WTC11 (cell line): ENCODE results near the gene NFXL1. TPM values are rescaled to one million over a fixed set of nuclear protein-coding genes. Genes with fewer than 3 reads are reported as not detected.
"Not testable (repeated sequence)": the region's sequence is repeated elsewhere in the genome, so short reads cannot be mapped to it uniquely, and the experiment has no call there.

ENCODE experiments used
- ATAC-seq: fragments of 200-7000 bp; cut with Tn5 transposase; 2 replicates; pipeline ENCODE4 v1.10.0; 2021; ENCODE audit warnings: mild to moderate bottlenecking, moderate library complexity
- CTCF ChIA-PET: fragments of 300-600 bp; sonication (Branson Sonifier 250); formaldehyde crosslinking; loops from one replicate; lab custom pipeline; 2021; ENCODE audit warnings: antibody characterized with exemption; lab: Charles Lee
- POLR2A ChIA-PET: fragments of 350-600 bp; sonication (Branson Sonifier 250); formaldehyde crosslinking; loops from one replicate; lab custom pipeline; 2021; ENCODE audit warnings: antibody characterized with exemption; lab: Charles Lee
- DNase-seq: peaks from one replicate; pipeline ENCODE4 v3.0.0; 2021; ENCODE audit warnings: low spot score
- H3K27ac Mint-ChIP-seq: 2 replicates; pipeline ENCODE4 v1.8.0; 2021; ENCODE audit warnings: mixed read lengths
- H3K27me3 Mint-ChIP-seq: 2 replicates; pipeline ENCODE4 v1.8.0; 2021; ENCODE audit warnings: low read depth, mild to moderate bottlenecking, moderate library complexity, mixed read lengths
- H3K36me3 Mint-ChIP-seq: 2 replicates; pipeline ENCODE4 v1.8.0; 2021; ENCODE audit warnings: mixed read lengths
- H3K4me1 Mint-ChIP-seq: 2 replicates; pipeline ENCODE4 v1.8.0; 2022; ENCODE audit warnings: mixed read lengths
- H3K4me3 Mint-ChIP-seq: 2 replicates; pipeline ENCODE4 v1.8.0; 2021; ENCODE audit warnings: mild to moderate bottlenecking, moderate library complexity, mixed read lengths
- H3K9me3 Mint-ChIP-seq: 2 replicates; pipeline ENCODE4 v1.8.0; 2021; ENCODE audit warnings: mixed read lengths
- IRF2 ChIP-seq: sonication (generic); formaldehyde crosslinking; IDR thresholded peaks from 2 replicates; pipeline ENCODE4 v1.8.0; 2022; ENCODE audit warnings: low read depth, missing genetic modification reagents, borderline replicate concordance
- SMAD3 ChIP-seq: sonication (generic); formaldehyde crosslinking; IDR thresholded peaks from 2 replicates; pipeline ENCODE4 v1.8.0; 2022; ENCODE audit warnings: missing genetic modification reagents, mild to moderate bottlenecking, borderline replicate concordance
- SOX15 ChIP-seq: fragments of 250-450 bp; sonication (Bioruptor Pico); IDR thresholded peaks from 2 replicates; pipeline ENCODE4 v1.9.0; 2021; ENCODE audit warnings: mild to moderate bottlenecking
- TEAD4 ChIP-seq: sonication (generic); formaldehyde crosslinking; IDR thresholded peaks from 2 replicates; pipeline ENCODE4 v1.8.0; 2022; ENCODE audit warnings: mild to moderate bottlenecking, missing genetic modification reagents
- total RNA-seq: library from RNA; stranded (reverse); gene quantifications from 3 replicates; pipeline ENCODE4 v1.2.3, GENCODE V29; 2021
- TF ChIP-seq, protein P1 (sequence below): fragments of 200-600 bp; IDR thresholded peaks from 2 replicates; pipeline ENCODE4 v1.8.0; 2022; ENCODE audit warnings: antibody characterized with exemption
- TF ChIP-seq, protein P2 (sequence below): sonication (generic); formaldehyde crosslinking; conservative IDR thresholded peaks from 2 replicates; pipeline ENCODE4 v1.8.1; 2023; ENCODE audit warnings: mild to moderate bottlenecking, low read depth, missing genetic modification reagents, moderate library complexity
- TF ChIP-seq, protein P3 (sequence below): sonication (generic); formaldehyde crosslinking; conservative IDR thresholded peaks from 2 replicates; pipeline ENCODE4 v1.8.1; 2022; ENCODE audit warnings: mild to moderate bottlenecking, missing genetic modification reagents
- TF ChIP-seq, protein P4 (sequence below): sonication (generic); formaldehyde crosslinking; IDR thresholded peaks from 2 replicates; pipeline ENCODE4 v1.8.1; 2022; ENCODE audit warnings: low read depth, mild to moderate bottlenecking, moderate library complexity, missing genetic modification reagents, borderline replicate concordance

The NFXL1 gene
- total RNA-seq, 1 experiment from 2014 or later, result 30.2 TPM

DNA sequence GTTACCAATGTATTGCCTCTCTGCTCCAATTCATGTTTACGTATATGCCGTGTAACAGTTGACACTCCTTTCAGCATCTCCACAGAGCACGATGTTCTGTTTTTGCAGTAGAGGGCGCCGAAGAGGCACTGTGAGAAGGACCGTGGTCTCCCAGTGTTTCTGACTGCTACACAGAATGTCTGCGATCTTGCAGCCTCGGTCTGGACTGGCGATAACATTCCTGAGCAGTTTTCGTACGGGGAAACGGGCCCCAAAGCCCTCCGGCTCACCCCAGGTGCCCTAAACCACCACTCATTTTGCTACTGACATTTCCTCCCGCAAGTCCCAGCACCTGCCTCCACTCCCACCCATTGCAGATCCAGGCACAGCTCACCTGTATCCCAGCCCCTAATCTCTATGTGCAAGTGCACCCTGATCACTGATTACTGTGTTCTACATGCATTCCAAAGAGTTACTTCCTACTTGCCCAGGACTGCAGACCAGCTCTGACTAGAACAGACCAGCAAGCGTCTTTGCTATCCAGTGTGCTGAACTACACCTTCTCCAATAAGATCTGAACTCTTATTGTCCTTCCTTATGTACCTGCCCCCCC, 12.4 kb upstream of the NFXL1 start:
- Mint-ChIP-seq H3K9me3 (no peaks in the 10 kb centered on the region), H3K36me3 (no peaks in the 10 kb centered on the region), H3K4me1 (peaks cover 21% of the 10 kb centered on the region), H3K27ac (peak overlapping the region; percentile 14; the same call in 1 of the 2 replicates), H3K4me3 (peak overlapping the region; percentile 61), H3K27me3 (peaks cover 8% of the 10 kb centered on the region)
- ATAC-seq (peak; percentile 98), DNase-seq (peak; percentile 75)
- CTCF ChIA-PET, result interaction anchor here (1.0 to 1.1 kb wide), 3 partner anchors 87 to 222 kb away, joined by 3 to 5 read pairs (median 3); no protein-coding TSS in a partner anchor
- POLR2A ChIA-PET, result interaction anchor here (0.6 to 1.1 kb wide), 2 partner anchors 12 to 46 kb away, joined by 3 read pairs; partner anchors contain the start of gene NFXL1
- TF ChIP-seq, protein P1, sequence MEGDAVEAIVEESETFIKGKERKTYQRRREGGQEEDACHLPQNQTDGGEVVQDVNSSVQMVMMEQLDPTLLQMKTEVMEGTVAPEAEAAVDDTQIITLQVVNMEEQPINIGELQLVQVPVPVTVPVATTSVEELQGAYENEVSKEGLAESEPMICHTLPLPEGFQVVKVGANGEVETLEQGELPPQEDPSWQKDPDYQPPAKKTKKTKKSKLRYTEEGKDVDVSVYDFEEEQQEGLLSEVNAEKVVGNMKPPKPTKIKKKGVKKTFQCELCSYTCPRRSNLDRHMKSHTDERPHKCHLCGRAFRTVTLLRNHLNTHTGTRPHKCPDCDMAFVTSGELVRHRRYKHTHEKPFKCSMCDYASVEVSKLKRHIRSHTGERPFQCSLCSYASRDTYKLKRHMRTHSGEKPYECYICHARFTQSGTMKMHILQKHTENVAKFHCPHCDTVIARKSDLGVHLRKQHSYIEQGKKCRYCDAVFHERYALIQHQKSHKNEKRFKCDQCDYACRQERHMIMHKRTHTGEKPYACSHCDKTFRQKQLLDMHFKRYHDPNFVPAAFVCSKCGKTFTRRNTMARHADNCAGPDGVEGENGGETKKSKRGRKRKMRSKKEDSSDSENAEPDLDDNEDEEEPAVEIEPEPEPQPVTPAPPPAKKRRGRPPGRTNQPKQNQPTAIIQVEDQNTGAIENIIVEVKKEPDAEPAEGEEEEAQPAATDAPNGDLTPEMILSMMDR, result peak; percentile 52; the same call in 1 of the 2 replicates
- TF ChIP-seq IRF2, result no peak

DNA sequence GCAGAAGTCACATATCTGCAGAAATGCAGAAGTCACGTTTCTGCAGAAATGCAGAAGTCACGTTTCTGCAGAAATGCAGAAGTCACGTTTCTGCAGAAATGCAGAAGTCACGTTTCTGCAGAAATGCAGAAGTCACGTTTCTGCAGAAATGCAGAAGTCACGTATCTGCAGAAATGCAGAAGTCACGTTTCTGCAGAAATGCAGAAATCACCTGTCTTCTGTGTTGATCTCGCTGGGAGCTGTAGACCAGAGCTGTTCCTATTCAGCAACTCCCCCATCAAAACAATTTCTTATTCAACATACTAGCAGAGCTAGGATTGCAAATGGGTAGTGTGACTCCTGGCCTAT, 8.9 kb upstream of the NFXL1 start:
- not testable (repeated sequence) for DNase-seq
- CTCF ChIA-PET, result interaction anchor here (2.2 kb wide), 1 partner anchor 10 kb away, joined by 8 read pairs; no protein-coding TSS in a partner anchor

DNA sequence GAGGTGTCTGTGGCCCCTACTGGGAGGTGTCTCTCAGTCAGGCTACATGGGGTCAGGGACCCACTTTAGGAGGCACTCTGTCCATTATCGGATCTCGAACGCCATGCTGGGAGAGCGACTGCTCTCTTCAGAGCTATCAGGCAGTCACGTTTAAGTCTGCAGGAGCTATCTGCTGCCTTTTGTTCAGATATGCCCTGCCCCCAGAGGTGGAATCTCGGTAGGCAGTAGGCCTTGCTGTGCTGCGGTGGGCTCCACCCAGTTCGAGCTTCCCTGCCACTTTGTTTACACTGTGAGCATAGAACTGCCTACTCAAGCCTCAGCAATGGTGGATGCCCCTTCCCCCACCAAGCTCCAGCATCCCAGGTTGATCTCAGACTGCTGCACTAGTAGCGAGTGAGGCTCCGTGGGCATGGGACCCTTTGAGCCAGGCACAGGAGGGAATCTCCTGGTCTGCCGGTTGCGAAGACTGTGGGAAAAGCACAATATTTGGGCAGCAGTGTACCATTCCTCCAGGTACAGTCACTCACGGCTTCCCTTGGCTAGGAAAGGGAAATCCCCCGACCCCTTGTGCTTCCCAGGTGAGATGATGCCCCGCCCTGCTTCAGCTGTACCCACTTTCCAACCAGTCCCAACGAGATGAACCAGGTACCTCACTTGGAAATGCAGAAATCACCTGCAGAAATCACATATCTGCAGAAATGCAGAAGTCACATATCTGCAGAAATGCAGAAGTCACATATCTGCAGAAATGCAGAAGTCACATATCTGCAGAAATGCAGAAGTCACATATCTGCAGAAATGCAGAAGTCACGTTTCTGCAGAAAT, 8.3 kb upstream of the NFXL1 start:
- POLR2A ChIA-PET, H3K4me3 Mint-ChIP-seq, H3K36me3 Mint-ChIP-seq, H3K27ac Mint-ChIP-seq: not testable (repeated sequence)
- CTCF ChIA-PET, result interaction anchor here (1.3 to 2.2 kb wide), 2 partner anchors 11 to 21 kb away, joined by 3 to 8 read pairs; no protein-coding TSS in a partner anchor
- peaks cover 14% of the 10 kb centered on the region for H3K9me3 Mint-ChIP-seq
- ATAC-seq, result peak; percentile 22; the same call in 1 of the 2 replicates
- H3K4me1 Mint-ChIP-seq, result peaks cover 23% of the 10 kb centered on the region
- H3K27me3 Mint-ChIP-seq, result peaks cover 11% of the 10 kb centered on the region
- DNase-seq, result peak; percentile 22

More for the DNA sequence above, 8.9 kb upstream of the NFXL1 start:
- POLR2A ChIA-PET, H3K9me3 Mint-ChIP-seq, H3K27ac Mint-ChIP-seq, H3K36me3 Mint-ChIP-seq, ATAC-seq, H3K4me3 Mint-ChIP-seq: not testable (repeated sequence)
- Mint-ChIP-seq H3K27me3 (peaks cover 11% of the 10 kb centered on the region), H3K4me1 (peaks cover 23% of the 10 kb centered on the region)

DNA sequence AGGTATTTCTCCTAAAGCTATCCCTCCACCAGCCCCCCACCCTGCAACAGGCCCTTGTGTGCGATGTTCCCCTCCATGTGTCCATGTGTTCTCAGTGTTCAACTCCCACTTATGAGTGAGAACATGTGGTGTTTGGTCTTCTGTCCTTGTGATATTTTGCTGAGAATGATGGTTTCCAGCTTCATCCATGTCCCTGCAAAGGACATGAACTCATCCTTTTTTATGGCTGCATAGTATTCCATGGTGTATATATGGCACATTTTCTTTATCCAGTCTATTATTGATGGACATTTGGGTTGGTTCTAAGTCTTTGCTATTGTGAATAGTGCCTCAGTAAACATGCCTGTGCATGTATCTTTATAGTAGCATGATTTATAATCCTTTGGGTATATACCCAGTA, 2.8 kb upstream of the NFXL1 start:
- peaks cover 16% of the 10 kb centered on the region for H3K9me3 Mint-ChIP-seq
- H3K27me3 Mint-ChIP-seq, H3K27ac Mint-ChIP-seq, POLR2A ChIA-PET, ATAC-seq, H3K4me3 Mint-ChIP-seq, H3K36me3 Mint-ChIP-seq, DNase-seq: not testable (repeated sequence)
- CTCF ChIA-PET, result interaction anchor here (1.0 kb wide), 1 partner anchor 78 kb away, joined by 3 read pairs; no protein-coding TSS in a partner anchor
- peaks cover 20% of the 10 kb centered on the region for H3K4me1 Mint-ChIP-seq

DNA sequence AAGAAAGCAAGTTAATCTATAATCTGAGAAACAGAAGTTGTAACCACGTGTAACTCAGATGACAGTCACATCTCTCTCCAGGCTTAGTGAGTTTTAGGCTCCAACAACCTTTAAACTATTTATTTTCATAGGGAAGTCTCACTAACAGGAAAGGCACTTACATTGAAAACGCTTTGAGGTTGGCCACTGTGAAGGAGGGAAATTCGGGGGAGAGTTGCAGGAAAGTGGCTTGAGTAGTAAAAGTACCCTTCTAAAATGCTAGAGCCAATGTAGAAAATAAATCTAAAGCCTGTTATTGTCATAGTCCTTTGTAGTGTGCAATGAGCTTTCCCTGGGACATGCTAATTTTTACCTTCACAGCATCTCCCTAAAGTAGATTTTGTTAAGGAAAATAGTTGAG, 995 bp upstream of the NFXL1 start:
- ChIA-PET CTCF (interaction anchor here (1.8 kb wide), 1 partner anchor 78 kb away, joined by 14 read pairs; the partner anchor contains the start of gene CORIN), POLR2A (no interaction called here)
- peaks cover 26% of the 10 kb centered on the region for H3K36me3 Mint-ChIP-seq
- peaks cover 16% of the 10 kb centered on the region for H3K9me3 Mint-ChIP-seq
- no peak for DNase-seq
- H3K4me1 Mint-ChIP-seq, result peaks cover 23% of the 10 kb centered on the region
- no peak for ATAC-seq
- peak overlapping the region; percentile 88 for H3K4me3 Mint-ChIP-seq
- peaks cover 3% of the 10 kb centered on the region; the same call in 1 of the 2 replicates for H3K27me3 Mint-ChIP-seq
- TF ChIP-seq, protein P2, sequence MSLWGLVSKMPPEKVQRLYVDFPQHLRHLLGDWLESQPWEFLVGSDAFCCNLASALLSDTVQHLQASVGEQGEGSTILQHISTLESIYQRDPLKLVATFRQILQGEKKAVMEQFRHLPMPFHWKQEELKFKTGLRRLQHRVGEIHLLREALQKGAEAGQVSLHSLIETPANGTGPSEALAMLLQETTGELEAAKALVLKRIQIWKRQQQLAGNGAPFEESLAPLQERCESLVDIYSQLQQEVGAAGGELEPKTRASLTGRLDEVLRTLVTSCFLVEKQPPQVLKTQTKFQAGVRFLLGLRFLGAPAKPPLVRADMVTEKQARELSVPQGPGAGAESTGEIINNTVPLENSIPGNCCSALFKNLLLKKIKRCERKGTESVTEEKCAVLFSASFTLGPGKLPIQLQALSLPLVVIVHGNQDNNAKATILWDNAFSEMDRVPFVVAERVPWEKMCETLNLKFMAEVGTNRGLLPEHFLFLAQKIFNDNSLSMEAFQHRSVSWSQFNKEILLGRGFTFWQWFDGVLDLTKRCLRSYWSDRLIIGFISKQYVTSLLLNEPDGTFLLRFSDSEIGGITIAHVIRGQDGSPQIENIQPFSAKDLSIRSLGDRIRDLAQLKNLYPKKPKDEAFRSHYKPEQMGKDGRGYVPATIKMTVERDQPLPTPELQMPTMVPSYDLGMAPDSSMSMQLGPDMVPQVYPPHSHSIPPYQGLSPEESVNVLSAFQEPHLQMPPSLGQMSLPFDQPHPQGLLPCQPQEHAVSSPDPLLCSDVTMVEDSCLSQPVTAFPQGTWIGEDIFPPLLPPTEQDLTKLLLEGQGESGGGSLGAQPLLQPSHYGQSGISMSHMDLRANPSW (CRISPR knock-in tag), result no peak
- no peak for TF ChIP-seq TEAD4 (CRISPR knock-in tag)
- TF ChIP-seq, protein P3, sequence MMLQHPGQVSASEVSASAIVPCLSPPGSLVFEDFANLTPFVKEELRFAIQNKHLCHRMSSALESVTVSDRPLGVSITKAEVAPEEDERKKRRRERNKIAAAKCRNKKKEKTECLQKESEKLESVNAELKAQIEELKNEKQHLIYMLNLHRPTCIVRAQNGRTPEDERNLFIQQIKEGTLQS (CRISPR knock-in tag), result no peak
- TF ChIP-seq, protein P4, sequence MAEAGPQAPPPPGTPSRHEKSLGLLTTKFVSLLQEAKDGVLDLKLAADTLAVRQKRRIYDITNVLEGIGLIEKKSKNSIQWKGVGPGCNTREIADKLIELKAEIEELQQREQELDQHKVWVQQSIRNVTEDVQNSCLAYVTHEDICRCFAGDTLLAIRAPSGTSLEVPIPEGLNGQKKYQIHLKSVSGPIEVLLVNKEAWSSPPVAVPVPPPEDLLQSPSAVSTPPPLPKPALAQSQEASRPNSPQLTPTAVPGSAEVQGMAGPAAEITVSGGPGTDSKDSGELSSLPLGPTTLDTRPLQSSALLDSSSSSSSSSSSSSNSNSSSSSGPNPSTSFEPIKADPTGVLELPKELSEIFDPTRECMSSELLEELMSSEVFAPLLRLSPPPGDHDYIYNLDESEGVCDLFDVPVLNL, result no peak
- TF ChIP-seq, protein P1, result no peak
- TF ChIP-seq SOX15 (CRISPR knock-in tag), result no peak
- TF ChIP-seq SMAD3 (CRISPR knock-in tag), result no peak
- no peak overlapping the region for H3K27ac Mint-ChIP-seq
